ENCODE data around the gene LCN6. TPM values are rescaled to one million over a fixed set of nuclear protein-coding genes. Genes with fewer than 3 reads are reported as not detected.
"Not testable (repeated sequence)": the region's sequence is repeated elsewhere in the genome, so short reads cannot be mapped to it uniquely, and the experiment has no call there.

LCN6 gene
- total and polyA plus RNA-seq, 2 of the 13 experiments (the other 11 are each of a cell fraction or from before 2014, with no cell fraction given): not detected

DNA sequence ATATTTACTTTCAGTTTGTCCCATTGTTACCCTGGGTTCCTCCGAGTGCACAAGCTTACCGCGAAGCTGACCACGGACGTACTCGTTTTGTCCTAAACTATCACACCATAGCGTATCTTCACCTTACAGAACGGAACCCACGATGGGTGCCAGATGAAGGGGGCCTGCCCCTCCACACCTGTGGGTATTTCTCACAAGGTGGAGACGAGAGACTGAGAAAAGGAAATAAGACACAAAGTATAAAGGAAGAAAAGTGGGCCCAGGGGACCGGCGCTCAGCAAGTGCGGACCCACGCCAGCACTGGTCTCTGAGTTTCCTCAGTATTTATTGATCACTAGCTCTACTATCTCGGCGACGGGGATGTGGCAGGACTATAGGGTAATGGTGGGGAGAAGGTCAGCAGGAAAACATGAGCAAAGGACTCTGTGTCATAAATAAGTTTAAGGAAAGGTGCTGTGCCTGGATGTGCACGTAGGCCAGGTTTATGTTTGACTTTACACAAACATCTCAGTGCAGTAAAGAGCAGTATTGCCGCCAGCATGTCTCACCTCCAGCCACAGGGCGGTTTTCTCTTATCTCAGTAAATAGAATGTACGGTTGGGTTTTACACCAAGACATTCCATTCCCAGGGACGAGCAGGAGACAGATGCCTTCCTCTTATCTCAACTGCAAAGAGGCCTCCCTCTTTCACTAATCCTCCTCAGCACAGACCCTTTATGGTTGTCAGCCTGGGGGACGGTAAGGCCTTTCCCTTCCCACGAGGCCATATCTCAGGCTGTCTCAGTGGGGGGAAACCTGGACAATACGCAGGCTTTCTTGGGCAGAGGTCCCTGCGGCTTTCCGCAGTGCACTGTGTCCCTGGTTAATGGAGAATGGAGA lies 40.6 kb upstream of the LCN6 start (continued):
- peak; percentile 81 for TF ChIP-seq ONECUT2 (CRISPR knock-in tag; IDR thresholded peaks at IDR 0.05)
- TF ChIP-seq ZNF766 (CRISPR knock-in tag; IDR thresholded peaks at IDR 0.05; ENCODE audit: borderline replicate concordance): peak; percentile 64; the same call in 1 of the 2 replicates
- peak; percentile 24; the same call in 1 of the 2 replicates for TF ChIP-seq MIXL1 (CRISPR knock-in tag; IDR thresholded peaks at IDR 0.05)
- 0 out of 4 replicates have a peak, but pooled peaks of 1 of the 2 experiments have one; percentile 11 for TF ChIP-seq REST (IDR thresholded peaks at IDR 0.05; ENCODE audit: borderline replicate concordance in 1 of 2, low read depth in 1 of 2, low read length in 2 of 2)
- not testable (repeated sequence) for TF ChIP-seq FOXP1 (IDR thresholded peaks at IDR 0.05); SOX13 (IDR thresholded peaks at IDR 0.05); CREM (CRISPR knock-in tag; IDR thresholded peaks at IDR 0.05)
- peak; percentile 66 for TF ChIP-seq FOXP1 (CRISPR knock-in tag; IDR thresholded peaks at IDR 0.05)
- TF ChIP-seq, protein P1, sequence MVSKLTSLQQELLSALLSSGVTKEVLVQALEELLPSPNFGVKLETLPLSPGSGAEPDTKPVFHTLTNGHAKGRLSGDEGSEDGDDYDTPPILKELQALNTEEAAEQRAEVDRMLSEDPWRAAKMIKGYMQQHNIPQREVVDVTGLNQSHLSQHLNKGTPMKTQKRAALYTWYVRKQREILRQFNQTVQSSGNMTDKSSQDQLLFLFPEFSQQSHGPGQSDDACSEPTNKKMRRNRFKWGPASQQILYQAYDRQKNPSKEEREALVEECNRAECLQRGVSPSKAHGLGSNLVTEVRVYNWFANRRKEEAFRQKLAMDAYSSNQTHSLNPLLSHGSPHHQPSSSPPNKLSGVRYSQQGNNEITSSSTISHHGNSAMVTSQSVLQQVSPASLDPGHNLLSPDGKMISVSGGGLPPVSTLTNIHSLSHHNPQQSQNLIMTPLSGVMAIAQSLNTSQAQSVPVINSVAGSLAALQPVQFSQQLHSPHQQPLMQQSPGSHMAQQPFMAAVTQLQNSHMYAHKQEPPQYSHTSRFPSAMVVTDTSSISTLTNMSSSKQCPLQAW (CRISPR knock-in tag; IDR thresholded peaks at IDR 0.05): peak; percentile 94
- TF ChIP-seq SIX1 (CRISPR knock-in tag; IDR thresholded peaks at IDR 0.05; ENCODE audit: borderline replicate concordance): peak; percentile 10; the same call in 1 of the 2 replicates
- TF ChIP-seq, protein P2, sequence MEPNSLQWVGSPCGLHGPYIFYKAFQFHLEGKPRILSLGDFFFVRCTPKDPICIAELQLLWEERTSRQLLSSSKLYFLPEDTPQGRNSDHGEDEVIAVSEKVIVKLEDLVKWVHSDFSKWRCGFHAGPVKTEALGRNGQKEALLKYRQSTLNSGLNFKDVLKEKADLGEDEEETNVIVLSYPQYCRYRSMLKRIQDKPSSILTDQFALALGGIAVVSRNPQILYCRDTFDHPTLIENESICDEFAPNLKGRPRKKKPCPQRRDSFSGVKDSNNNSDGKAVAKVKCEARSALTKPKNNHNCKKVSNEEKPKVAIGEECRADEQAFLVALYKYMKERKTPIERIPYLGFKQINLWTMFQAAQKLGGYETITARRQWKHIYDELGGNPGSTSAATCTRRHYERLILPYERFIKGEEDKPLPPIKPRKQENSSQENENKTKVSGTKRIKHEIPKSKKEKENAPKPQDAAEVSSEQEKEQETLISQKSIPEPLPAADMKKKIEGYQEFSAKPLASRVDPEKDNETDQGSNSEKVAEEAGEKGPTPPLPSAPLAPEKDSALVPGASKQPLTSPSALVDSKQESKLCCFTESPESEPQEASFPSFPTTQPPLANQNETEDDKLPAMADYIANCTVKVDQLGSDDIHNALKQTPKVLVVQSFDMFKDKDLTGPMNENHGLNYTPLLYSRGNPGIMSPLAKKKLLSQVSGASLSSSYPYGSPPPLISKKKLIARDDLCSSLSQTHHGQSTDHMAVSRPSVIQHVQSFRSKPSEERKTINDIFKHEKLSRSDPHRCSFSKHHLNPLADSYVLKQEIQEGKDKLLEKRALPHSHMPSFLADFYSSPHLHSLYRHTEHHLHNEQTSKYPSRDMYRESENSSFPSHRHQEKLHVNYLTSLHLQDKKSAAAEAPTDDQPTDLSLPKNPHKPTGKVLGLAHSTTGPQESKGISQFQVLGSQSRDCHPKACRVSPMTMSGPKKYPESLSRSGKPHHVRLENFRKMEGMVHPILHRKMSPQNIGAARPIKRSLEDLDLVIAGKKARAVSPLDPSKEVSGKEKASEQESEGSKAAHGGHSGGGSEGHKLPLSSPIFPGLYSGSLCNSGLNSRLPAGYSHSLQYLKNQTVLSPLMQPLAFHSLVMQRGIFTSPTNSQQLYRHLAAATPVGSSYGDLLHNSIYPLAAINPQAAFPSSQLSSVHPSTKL (CRISPR knock-in tag; IDR thresholded peaks at IDR 0.05): peak; percentile 70
- peak; percentile 76; the same call in 1 of the 2 replicates for TF ChIP-seq ZBTB34 (CRISPR knock-in tag; IDR thresholded peaks at IDR 0.05)
- peak in 1 of 2 experiments; percentile 12; a peak in 1 of 4 replicates for TF ChIP-seq SOX13 (CRISPR knock-in tag; conservative IDR thresholded peaks at IDR 0.05 in 1 of 2, IDR thresholded peaks at IDR 0.05 in 1 of 2)
- peak; percentile 71; the same call in 1 of the 2 replicates for TF ChIP-seq CREM (IDR thresholded peaks at IDR 0.05)
- TF ChIP-seq ZNF747 (CRISPR knock-in tag; IDR thresholded peaks at IDR 0.05; ENCODE audit: borderline replicate concordance): peak; percentile 55; the same call in 1 of the 2 replicates
- 0 out of 2 replicates have a peak, but pooled peaks have one; percentile 27 for TF ChIP-seq SIN3A (IDR thresholded peaks at IDR 0.05; ENCODE audit: borderline replicate concordance, low read depth, low read length)
- 0 out of 2 replicates have a peak, but pooled peaks have one; percentile 5 for TF ChIP-seq ZFP90 (CRISPR knock-in tag; IDR thresholded peaks at IDR 0.05; ENCODE audit: borderline replicate concordance)
